ENCODE data around the gene CEP112.

GRCh38 chr17:65666876-65667321, 525.0 kb downstream of the CEP112 start:
- TF ChIP-seq CTCF (conservative IDR thresholded peaks at IDR 0.05) (no peak), ZFX (IDR thresholded peaks at IDR 0.05) (no peak)

Measured in C4-2B (cell line).